ENCODE results near the gene HECA.
"Not testable (repeated sequence)": the region's sequence is repeated elsewhere in the genome, so short reads cannot be mapped to it uniquely, and the experiment has no call there.

DNA sequence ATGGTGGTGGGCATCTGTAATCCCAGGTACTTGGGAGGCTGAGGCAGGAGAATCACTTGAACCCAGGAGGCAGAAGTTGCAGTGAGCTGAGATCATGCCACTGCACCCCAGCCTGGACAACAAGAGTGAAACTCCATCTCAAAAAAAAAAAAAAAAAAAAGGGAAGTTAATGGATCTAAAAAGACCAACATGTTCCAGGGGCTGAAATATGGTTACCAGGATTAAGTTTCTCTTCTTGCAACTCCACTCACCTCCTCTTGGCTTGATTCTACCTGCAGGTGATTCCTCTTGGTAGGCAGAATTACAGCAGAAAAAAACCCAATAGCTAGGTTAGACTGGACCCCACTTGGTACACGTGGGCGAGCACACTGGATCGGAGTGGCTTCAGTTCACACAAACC is 93.5 kb downstream of the HECA start:
- TF ChIP-seq TAF1 (IDR thresholded peaks at IDR 0.05; ENCODE audit: borderline replicate concordance, low read depth, low read length); POLR2A (IDR thresholded peaks at IDR 0.05; ENCODE audit: low read depth, low read length); POLR2AphosphoS5 (IDR thresholded peaks at IDR 0.05; ENCODE audit: low read depth, low read length): not testable (repeated sequence)
